Uterus (tissue), 2 donors: Measurements from ENCODE around the gene LRRC40.

ENCODE experiments used
- CTCF ChIP-seq, 4 experiments: fragments of 200-600 bp in 2 of 4; fragments of 450-650 bp in 2 of 4; sonication (generic) in 2 of 4; IDR thresholded peaks; one replicate each; pipeline ENCODE4 v1.5.1; 2016 to 2019; ENCODE audit warnings: antibody characterized with exemption in 4 of 4, mild to moderate bottlenecking in 2 of 4, moderate library complexity in 1 of 4
- POLR2A ChIP-seq, 2 donors: fragments of 450-650 bp; IDR thresholded peaks; one replicate each; pipeline ENCODE4 v1.6.1; 2016; ENCODE audit warnings: antibody characterized with exemption in 2 of 2, mild to moderate bottlenecking in 1 of 2, moderate library complexity in 1 of 2

- no peak for TF ChIP-seq CTCF (IDR thresholded peaks at IDR 0.05)
- no peak for TF ChIP-seq POLR2A (IDR thresholded peaks at IDR 0.05)
Measured at GRCh38 chr1:70227439-70227838, 22.1 kb upstream of the LRRC40 start.
